HG02852 (cell line): ENCODE measurements around the gene LOXL1.
"Not testable (repeated sequence)": the region's sequence is repeated elsewhere in the genome, so short reads cannot be mapped to it uniquely, and the experiment has no call there.

Source experiments
- ATAC-seq: cut with Tn5 transposase; IDR thresholded peaks from one replicate; pipeline ENCODE4 v1.9.1; 2021; ENCODE audit warnings: mild to moderate bottlenecking, moderate library complexity; ENCODE audit not compliant: unreplicated experiment

LOXL1 gene

DNA sequence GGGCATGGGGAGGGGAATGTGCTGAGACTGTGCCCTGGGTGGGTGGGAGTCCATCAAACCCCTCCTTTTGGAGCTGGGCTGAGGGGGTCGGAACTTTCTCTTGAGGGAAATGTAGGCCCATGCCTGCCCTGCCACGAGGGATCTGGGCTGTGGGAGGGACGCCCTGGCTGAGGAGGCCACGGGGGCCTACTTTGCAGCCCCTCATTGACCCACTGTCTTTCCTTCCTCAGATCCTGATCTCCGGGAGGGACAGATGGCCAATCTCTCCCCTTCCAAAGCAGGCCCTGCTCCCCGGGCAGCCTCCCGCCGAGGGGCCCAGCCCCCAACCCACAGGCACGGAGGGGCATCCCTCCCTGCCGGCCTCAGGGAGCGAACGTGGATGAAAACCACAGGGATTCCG lies 25.3 kb downstream of the LOXL1 start:
- ATAC-seq: no peak

GRCh38 chr15:73952171-73952912 lies 26.1 kb downstream of the LOXL1 start:
- no peak for ATAC-seq

DNA sequence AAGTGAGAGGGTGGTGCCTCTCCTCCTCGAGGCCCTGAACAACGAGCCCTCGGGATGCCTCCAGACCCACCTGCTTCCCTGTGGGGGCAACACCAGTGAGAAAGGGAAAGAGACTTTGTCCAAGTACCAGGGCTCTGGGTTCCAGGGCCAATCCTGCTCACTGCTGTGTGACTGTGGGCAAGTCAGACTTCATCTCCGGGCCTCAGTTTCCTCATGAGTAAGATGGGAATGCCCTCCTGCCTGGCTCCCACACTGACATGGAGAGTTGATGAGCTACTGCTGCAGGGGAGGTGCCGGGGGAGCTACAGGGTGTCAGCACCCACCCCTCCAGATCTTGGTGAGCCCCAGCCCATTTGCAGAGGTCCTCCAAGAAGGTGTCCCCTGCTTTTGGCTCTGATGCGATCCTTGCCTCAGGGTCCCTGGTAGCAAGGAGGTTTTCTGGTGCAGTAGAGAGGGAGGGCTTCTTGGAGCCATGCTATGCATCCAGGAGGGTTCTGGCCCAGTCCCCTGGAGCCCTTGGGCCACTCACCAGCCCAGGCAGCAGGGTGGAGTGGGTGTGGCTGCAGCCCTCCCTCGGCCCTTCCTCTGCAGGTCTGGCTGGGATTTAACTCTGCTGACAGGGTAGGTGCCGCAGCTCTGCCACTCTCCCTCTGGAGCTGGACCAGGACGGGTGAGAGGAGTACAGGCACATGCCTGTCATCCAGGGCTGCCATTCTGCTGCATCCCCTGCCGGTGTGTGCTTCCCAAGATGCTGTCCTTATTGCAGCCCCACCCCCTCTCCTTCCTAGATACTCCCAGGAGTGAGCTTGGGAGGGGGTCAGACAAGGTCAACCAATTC lies 26.9 kb downstream of the LOXL1 start:
- no peak for ATAC-seq

GRCh38 chr15:73954188-73955145 lies 28.2 kb downstream of the LOXL1 start:
- ATAC-seq: no peak

- no peak for ATAC-seq
Observed at GRCh38 chr15:73955326-73955725, 29.1 kb downstream of the LOXL1 start.

GRCh38 chr15:73955861-73956742 lies 29.8 kb downstream of the LOXL1 start:
- no peak for ATAC-seq

DNA sequence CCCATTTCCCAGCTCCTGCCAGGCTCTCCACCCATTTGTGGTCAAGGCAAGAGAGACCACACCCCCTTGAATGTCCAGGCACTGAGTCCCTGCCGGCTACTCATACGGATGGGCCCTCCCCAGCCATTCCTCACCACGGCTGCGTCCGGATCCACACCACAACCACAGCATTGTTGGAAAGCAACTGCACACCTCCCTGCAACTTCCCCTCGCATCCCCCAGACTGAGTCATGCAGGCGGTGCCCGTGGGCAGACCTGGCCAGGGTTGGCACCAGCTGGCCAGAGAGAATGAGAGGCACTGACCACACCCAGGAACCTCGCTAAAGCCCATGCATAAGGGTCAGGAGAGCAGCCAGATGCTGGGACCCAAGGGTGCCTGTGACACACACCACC lies 30.5 kb downstream of the LOXL1 start:
- ATAC-seq: no peak

DNA sequence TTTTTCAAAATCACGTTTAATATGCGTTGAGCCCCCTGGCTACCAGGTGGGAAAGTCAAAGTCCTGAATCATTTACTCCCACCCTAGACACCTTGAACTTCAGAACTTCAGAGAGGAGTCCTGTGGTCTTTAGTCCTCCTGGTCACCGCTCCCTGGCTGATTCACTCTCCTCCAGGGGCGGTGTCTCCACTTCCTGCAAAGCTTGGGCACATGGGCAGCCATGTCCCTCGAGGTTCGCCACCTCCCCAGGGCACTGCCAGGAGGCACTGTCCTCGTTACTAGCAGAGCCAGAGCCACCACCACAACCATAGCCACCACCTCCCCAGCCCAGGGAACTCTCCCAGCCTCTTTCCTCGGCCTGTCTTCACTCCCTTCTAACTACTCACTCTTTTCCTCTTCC lies 31.0 kb downstream of the LOXL1 start:
- no peak for ATAC-seq

DNA sequence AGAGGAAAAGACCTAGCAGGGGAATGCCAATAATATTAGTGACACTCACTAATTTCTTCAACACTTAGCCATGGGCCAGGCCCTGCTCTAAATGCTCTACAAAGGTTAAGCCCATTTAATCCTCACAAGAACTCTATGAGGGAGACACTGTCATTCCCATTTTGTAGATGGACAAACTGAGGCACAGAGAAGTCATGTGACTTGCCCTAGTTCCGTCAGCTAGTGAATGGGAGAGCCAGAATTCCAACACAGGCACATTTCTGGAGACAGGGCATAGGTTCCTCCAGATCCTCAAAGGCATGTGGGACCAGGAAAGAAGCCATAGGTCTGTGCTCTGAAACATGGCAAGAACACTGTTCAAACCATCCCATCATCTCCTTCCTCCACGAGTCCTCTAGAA lies 31.5 kb downstream of the LOXL1 start:
- no peak for ATAC-seq

- ATAC-seq: no peak
Observed at GRCh38 chr15:73959012-73959581, 32.8 kb downstream of the LOXL1 start.

DNA sequence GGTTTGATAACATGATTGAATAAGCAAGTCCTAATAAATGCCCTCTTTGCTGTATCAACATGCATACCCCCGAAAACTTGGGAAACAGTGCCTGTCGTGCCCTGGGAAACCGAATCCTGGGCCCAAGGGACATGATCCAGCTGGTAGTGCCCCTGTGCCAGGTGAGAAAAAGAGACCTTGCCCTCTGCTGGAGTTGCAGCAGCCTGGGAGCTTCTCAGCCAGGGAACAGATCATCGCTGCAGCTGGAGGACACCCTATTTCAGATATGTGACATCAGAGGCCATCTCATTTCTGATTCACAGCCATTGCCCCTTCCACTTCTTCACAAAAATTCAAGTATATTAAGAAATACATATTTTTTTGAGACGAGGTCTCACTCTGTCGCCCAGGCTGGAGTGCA lies 33.5 kb downstream of the LOXL1 start:
- ATAC-seq: no peak

DNA sequence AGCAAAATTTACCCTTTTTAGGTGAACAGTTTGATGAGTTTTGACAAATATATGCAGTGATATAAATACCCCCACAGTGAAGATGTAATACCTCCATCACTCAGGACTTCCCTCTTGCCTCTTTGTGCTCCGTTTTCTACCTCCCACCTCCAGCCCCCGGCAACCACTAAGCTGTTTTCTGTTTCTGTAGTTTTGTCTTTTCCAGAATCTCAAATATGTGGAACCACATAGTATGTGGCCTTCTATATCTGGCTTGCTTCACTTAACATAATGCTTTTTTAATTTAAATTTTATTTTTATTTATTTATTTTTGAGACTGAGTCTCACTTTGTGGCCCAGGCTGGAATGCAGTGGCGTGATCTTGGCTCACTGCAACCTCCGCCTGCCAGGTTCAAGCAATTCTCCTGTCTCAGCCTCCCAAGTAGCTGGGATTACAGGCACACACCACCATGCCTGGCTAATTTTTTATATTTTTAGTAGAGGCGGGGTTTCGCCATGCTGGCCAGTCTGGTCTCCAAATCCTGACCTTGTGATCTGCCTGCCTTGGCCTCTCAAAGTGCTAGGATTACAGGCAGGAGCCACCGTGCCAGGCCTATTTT lies 34.3 kb downstream of the LOXL1 start:
- ATAC-seq: not testable (repeated sequence)

DNA sequence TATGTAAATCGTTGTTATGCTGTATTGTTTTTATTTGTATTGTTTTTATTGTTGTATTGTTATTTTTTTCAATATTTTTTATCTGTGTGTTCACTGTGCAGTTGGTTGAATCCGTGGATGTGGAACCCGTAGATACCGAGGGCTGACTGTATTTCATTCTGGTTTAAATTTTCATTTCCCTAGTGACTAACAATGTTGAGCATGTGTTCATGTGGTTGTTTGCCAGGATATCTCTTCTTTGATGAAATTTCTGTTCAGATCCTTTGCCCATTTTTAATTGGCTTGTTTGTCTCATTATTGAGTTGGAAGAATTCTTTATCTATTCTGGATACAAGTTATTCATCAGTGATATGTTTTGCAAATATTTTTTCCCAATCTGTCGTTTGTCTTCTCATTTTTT lies 36.2 kb downstream of the LOXL1 start:
- ATAC-seq: no peak

DNA sequence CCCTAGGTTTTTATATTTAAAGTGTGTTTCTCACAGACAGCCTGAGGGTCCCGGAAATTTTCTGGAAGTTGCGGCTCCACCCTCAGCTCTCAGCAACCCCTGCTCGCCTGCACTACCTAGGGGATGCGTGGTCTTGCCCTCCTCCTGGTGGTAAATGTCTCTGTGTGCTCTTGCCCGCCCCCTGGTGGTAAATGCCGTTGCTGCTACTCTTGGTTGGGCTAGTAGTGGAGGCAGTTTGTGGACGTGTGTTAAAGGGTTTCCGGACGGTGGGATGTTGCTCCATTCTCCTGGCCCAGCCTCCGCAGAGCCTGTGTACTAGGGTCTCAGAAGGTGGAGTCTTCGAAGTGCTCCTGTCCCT lies 38.5 kb downstream of the LOXL1 start:
- ATAC-seq: no peak

GRCh38 chr15:73965094-73965757 lies 39.0 kb downstream of the LOXL1 start:
- ATAC-seq: peak; percentile 23

GRCh38 chr15:73965758-73966113 lies 39.5 kb downstream of the LOXL1 start:
- peak; percentile 50 for ATAC-seq

GRCh38 chr15:73968461-73968860 lies 42.2 kb downstream of the LOXL1 start:
- ATAC-seq: no peak

DNA sequence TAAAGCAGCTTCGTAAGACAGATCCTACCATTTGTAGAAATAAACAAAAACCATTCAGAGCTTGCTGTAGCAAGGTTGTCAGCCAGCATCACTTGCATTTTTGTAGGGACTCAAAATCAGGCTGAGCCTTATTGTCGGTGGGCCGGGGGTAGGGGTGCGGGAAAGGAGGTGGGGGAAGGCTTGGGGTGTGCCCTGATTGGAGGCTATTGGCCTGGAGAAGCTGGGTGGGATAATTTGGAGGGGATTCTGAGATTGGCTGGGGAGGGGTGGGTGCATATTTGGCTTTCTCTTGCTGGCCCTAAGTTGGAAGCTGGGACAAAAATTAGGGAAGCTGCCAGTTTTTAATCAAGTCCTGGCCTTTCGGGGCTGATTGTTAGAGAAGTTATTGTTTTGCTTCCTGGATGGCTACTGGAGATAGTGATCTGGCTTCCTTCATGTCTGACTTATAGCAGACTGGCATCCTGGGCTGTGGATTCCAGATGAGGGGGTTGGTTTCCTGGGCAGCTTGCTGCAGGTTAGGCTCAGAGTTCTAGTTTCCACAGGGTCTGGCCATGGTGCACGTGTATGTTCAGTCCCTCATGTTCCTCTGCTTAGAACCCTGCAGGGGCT lies 43.0 kb downstream of the LOXL1 start:
- no peak for ATAC-seq
